CD4-positive, alpha-beta T cell (primary cell): Measurements from ENCODE around the gene ZSCAN25. TPM values are rescaled to one million over a fixed set of nuclear protein-coding genes. Genes with fewer than 3 reads are reported as not detected.
A peak's percentile ranks its signal among the peaks of the same experiment; 100 is the strongest.

Source experiments
- ATAC-seq: fragments of 200-7000 bp; cut with Tn5 transposase; one replicate; pipeline ENCODE4 v1.10.0; 2022; ENCODE audit warnings: mild to moderate bottlenecking; ENCODE audit not compliant: poor library complexity
- CTCF ChIA-PET: fragments of 350-600 bp; sonication (Branson Sonifier 250); formaldehyde crosslinking; loops from one replicate; lab custom pipeline; 2021; ENCODE audit warnings: antibody characterized with exemption, inconsistent platforms; lab: Charles Lee
- POLR2A ChIA-PET: fragments of 350-600 bp; sonication (Branson Sonifier 250); formaldehyde crosslinking; loops from one replicate; lab custom pipeline; 2021; ENCODE audit warnings: antibody characterized with exemption, inconsistent platforms; lab: Charles Lee
- DNase-seq, 14 experiments: peaks; one replicate each; pipeline ENCODE4 v3.0.0-alpha.2; 2013 to 2020; ENCODE audit warnings: mixed read lengths in 2 of 14
- H3K27ac ChIP-seq, 2 donors: one replicate each; pipeline versions ENCODE4 v1.5.1 to v1.7.0; 2013; ENCODE audit warnings: low read length in 2 of 2, low read depth in 1 of 2, mild to moderate bottlenecking in 1 of 2
- H3K27me3 ChIP-seq, 2 experiments: 1 replicate in 1 of 2; 2 replicates in 1 of 2; pipeline versions ENCODE4 v1.6.1 to v1.7.0; 2013; ENCODE audit warnings: low read length in 2 of 2, control low read depth in 1 of 2, mild to moderate bottlenecking in 1 of 2, moderate library complexity in 1 of 2; ENCODE audit not compliant: insufficient read depth in 2 of 2, control insufficient read depth in 1 of 2
- H3K36me3 ChIP-seq: one replicate; pipeline ENCODE4 v1.6.1; 2013; ENCODE audit warnings: low read length, control low read depth; ENCODE audit not compliant: insufficient read depth
- H3K4me1 ChIP-seq: one replicate; pipeline ENCODE4 v1.6.1; 2013; ENCODE audit warnings: low read length, control low read depth; ENCODE audit not compliant: insufficient read depth
- H3K4me3 ChIP-seq: one replicate; pipeline ENCODE4 v1.5.1; 2013; ENCODE audit warnings: mild to moderate bottlenecking, low read length, moderate library complexity
- H3K9me3 ChIP-seq, 2 experiments: 1 replicate in 1 of 2; 2 replicates in 1 of 2; pipeline versions ENCODE4 v1.6.1 to v1.7.0; 2013; ENCODE audit warnings: low read length in 2 of 2, mild to moderate bottlenecking in 2 of 2, control low read depth in 1 of 2, moderate library complexity in 1 of 2; ENCODE audit not compliant: control insufficient read depth in 1 of 2, insufficient read depth in 1 of 2
- H3K27ac Mint-ChIP-seq: one replicate; pipeline ENCODE4 v1.8.0; 2020; ENCODE audit warnings: mixed read lengths
- H3K27me3 Mint-ChIP-seq: one replicate; pipeline ENCODE4 v1.8.0; 2021; ENCODE audit warnings: mixed read lengths
- H3K36me3 Mint-ChIP-seq: one replicate; pipeline ENCODE4 v1.8.0; 2021; ENCODE audit warnings: low read depth, mixed read lengths
- H3K4me1 Mint-ChIP-seq: one replicate; pipeline ENCODE4 v1.8.0; 2021; ENCODE audit warnings: low read depth, mixed read lengths
- H3K4me3 Mint-ChIP-seq: one replicate; pipeline ENCODE4 v1.8.0; 2020; ENCODE audit warnings: mild to moderate bottlenecking, mixed read lengths
- H3K9me3 Mint-ChIP-seq: one replicate; pipeline ENCODE4 v1.8.0; 2020; ENCODE audit warnings: mixed read lengths
- CTCF ChIP-seq: fragments of 200-600 bp; IDR thresholded peaks from one replicate; pipeline ENCODE4 v1.8.0; 2022; ENCODE audit warnings: antibody characterized with exemption, mild to moderate bottlenecking
- intact Hi-C, 2 experiments: fragments of 100-400 bp; cut with DNase I in 1 of 2; cut with micrococcal nuclease in 1 of 2; formaldehyde crosslinking; loops; one replicate each; pipeline versions ENCODE4 v1.15.1 to v1.9.0; 2023 to 2025; cut with DNase I, micrococcal nuclease
- total RNA-seq, 174 experiments: library from RNA in 2 of 174; stranded (reverse) in 2 of 174; gene quantifications; one replicate each; pipeline ENCODE4 v1.2.3 and lab custom pipeline; 2021 to 2026

ZSCAN25 gene
- total RNA-seq, 2 experiments from 2014 or later, result 41.5 to 44.2 TPM

- POLR2A ChIA-PET, result no interaction called here
- no peaks in the 10 kb centered on the region for H3K9me3 Mint-ChIP-seq
- H3K36me3 Mint-ChIP-seq, result no peaks in the 10 kb centered on the region
- no peak overlapping the region for H3K4me3 ChIP-seq
- no peak overlapping the region for H3K4me3 Mint-ChIP-seq
- intact Hi-C loops, result no loop called here
- no peaks in the 10 kb centered on the region for H3K27me3 ChIP-seq
- no peak overlapping the region for H3K27ac ChIP-seq
- H3K9me3 ChIP-seq, result peaks cover 0 to 6% of the 10 kb centered on the region in 2 experiments
- H3K36me3 ChIP-seq, result no peaks in the 10 kb centered on the region
- DNase-seq (no peak), ATAC-seq (peak; percentile 30)
- CTCF ChIA-PET, result no interaction called here
- no peaks in the 10 kb centered on the region for H3K27me3 Mint-ChIP-seq
- no peaks in the 10 kb centered on the region for H3K4me1 Mint-ChIP-seq
- no peaks in the 10 kb centered on the region for H3K4me1 ChIP-seq
- H3K27ac Mint-ChIP-seq, result no peak overlapping the region
- no peak for TF ChIP-seq CTCF
Measured at GRCh38 chr7:99594948-99595745, 21.6 kb upstream of the ZSCAN25 start.

DNA sequence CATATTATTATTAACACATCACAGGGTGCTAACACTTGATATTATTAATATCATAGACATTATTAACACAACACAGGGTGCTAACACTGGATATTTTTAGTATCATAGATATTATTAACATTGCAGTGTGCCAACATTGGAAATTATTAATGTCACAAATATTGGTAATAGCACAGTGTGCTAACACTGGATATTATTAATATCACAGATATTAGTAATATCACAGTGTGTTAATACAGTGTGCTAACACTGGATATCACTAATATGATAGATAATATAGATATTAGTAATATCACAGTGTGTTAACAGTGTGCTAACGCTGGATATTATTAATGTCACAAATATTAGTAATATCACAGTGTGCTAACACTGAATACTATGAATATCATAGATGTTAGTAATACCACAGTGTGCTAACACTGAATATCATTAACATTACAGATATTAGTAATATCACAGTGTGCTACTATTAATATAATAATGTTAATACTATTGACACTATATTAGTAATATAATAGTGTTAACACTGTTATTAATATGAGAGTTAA lies 20.3 kb upstream of the ZSCAN25 start:
- H3K4me1 Mint-ChIP-seq, result no peaks in the 10 kb centered on the region
- ATAC-seq, result no peak
- TF ChIP-seq CTCF, result no peak

DNA sequence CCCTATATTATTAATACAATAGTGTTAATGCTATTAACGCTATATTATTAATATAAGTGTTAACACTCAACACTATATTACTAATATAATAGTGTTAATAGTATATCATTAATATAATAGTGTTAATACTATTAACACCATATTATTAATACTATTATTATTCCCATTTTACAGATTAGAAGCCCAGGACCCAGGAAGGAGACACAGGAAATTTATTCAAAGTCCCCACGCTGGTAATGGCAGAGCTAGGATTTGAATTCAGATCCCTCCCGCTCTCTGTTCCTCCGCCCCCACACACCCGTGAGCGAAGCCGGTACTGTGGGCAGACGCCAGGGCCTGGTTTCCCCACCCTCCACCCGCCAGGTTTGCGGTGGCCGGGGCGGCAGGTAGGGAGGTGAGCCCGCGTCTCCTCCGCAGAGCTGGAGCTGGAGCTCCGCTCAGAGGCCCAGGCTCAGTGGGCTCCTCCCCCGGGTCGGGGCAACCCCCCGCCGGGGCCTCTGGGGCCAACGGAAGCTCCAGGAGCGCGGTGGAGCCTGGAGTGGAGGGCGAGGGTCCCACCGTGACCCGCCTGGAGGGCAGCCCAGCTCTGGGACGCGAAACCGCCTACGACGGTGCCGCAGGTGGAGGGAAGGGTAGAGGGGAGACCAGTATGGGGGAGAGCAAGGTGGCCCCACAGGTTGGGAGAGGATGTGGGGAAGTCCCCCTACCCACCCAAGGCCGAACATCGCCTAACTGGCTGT lies 18.8 kb upstream of the ZSCAN25 start, which contains the start of gene TMEM225B:
Gene TMEM225B (plus strand): TSS at position 506 of the 740 bp plus-strand sequence. CDS start 6,122 bp downstream, outside the sequence.
- H3K27ac ChIP-seq, result no peak within 1 kb of the TSS
- Mint-ChIP-seq H3K27ac (no peak within 1 kb of the TSS), H3K9me3 (no peaks in the 10 kb centered on the region), H3K36me3 (no peaks in the 10 kb centered on the region), H3K4me3 (no peak within 1 kb of the TSS), H3K4me1 (no peaks in the 10 kb centered on the region), H3K27me3 (no peaks in the 10 kb centered on the region)
- H3K36me3 ChIP-seq, result no peaks in the 10 kb centered on the region
- TF ChIP-seq CTCF, result no peak
- intact Hi-C loops, result no loop called here
- H3K27me3 ChIP-seq, result no peaks in the 10 kb centered on the region
- H3K9me3 ChIP-seq, result peaks cover 0 to 6% of the 10 kb centered on the region in 2 experiments
- DNase-seq (peak in 1 of 14 experiments; percentile 35), ATAC-seq (no peak)
- H3K4me1 ChIP-seq, result no peaks in the 10 kb centered on the region
- no peak within 1 kb of the TSS for H3K4me3 ChIP-seq
- POLR2A ChIA-PET, result no interaction called here
- CTCF ChIA-PET, result no interaction called here

More for the DNA sequence above, 20.3 kb upstream of the ZSCAN25 start:
- DNase-seq, result no peak
- no peaks in the 10 kb centered on the region for H3K27me3 ChIP-seq
- no peaks in the 10 kb centered on the region for H3K27me3 Mint-ChIP-seq
- H3K9me3 Mint-ChIP-seq, result no peaks in the 10 kb centered on the region
- ChIA-PET POLR2A (no interaction called here), CTCF (no interaction called here)
- H3K27ac Mint-ChIP-seq, result no peak overlapping the region
- H3K36me3 Mint-ChIP-seq, result no peaks in the 10 kb centered on the region
- H3K4me1 ChIP-seq, result no peaks in the 10 kb centered on the region
- intact Hi-C loops, result no loop called here
- H3K4me3 Mint-ChIP-seq, result no peak overlapping the region
- no peak overlapping the region for H3K27ac ChIP-seq
- H3K9me3 ChIP-seq, result peaks cover 0 to 6% of the 10 kb centered on the region in 2 experiments
- no peak overlapping the region for H3K4me3 ChIP-seq
- no peaks in the 10 kb centered on the region for H3K36me3 ChIP-seq
